GM21526 (cell line): ENCODE results near the gene FGF7.
"Not testable (repeated sequence)": the region's sequence is repeated elsewhere in the genome, so short reads cannot be mapped to it uniquely, and the experiment has no call there.

Source experiments
- ATAC-seq: cut with Tn5 transposase; IDR thresholded peaks from one replicate; pipeline ENCODE4 v1.9.1; 2021; ENCODE audit warnings: moderate library complexity; ENCODE audit not compliant: unreplicated experiment, low FRiP score

FGF7 gene

GRCh38 chr15:49492151-49492550, 69.1 kb downstream of the FGF7 start:
- no peak for ATAC-seq

- ATAC-seq: no peak
These were observed 69.8 kb downstream of the FGF7 start for GRCh38 chr15:49492830-49493229.

- no peak for ATAC-seq
These were observed 71.8 kb downstream of the FGF7 start for GRCh38 chr15:49494842-49495241.

GRCh38 chr15:49495993-49496753, 73.1 kb downstream of the FGF7 start:
- ATAC-seq: no peak

- ATAC-seq: no peak
These were observed 78.5 kb downstream of the FGF7 start for GRCh38 chr15:49501586-49501985.

GRCh38 chr15:49506341-49506740, 83.3 kb downstream of the FGF7 start:
- no peak for ATAC-seq

- ATAC-seq: no peak
These were observed 84.2 kb downstream of the FGF7 start for GRCh38 chr15:49507261-49507660.

- ATAC-seq: not testable (repeated sequence)
These were observed 89.7 kb downstream of the FGF7 start for GRCh38 chr15:49512739-49513138.

GRCh38 chr15:49521802-49522201, 98.8 kb downstream of the FGF7 start:
- no peak for ATAC-seq

- no peak for ATAC-seq
These were observed 105.2 kb downstream of the FGF7 start for GRCh38 chr15:49528289-49528688.

GRCh38 chr15:49530092-49530491, 107.0 kb downstream of the FGF7 start:
- ATAC-seq: no peak
